Measurements from ENCODE around the gene NFATC4. TPM values are rescaled to one million over a fixed set of nuclear protein-coding genes. Genes with fewer than 3 reads are reported as not detected.

Gene NFATC4
- total RNA-seq, 1 experiment from 2014 or later, result 10.7 TPM

DNA sequence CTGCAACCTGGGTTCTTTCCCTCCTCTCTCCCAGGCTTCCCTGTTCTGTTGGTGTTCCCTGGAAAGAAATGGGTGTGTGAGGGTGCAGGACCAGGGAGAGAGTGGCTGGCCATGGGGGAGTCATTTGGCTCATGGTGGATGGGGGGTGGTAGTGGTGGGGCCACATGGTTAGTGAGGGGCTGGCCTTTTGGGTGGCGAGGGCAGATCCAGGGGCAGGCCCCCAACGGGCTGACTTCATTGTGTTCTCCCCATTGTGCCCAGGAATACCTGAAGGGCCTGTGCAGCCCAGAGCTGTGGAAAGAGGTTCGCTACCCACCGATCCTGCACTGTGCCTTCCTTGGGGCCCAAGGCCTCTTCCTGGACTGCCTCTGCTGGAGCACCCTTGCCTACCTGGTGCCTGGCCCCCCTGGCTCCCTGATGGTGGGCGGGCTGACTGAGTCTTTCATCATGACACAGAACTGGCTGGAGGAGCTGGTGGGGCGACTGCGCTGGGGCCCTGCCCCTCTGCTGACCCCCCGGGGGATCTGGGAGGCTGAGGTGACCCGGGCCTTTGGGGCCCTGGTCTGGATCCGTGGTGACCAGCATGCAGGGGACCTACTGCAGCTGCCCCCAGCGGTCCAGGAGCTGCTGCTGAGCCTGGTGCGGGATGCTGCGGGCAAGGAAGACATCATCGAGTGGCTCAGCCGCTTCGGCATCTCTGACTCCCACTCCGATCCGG is 39.8 kb downstream of the NFATC4 start:
- no peaks in the 10 kb centered on the region for H3K36me3 Mint-ChIP-seq (ENCODE audit: insufficient read depth, unreplicated experiment)
- no TSS peak for BruUV-seq (replicated peaks)
- H3K4me1 Mint-ChIP-seq (ENCODE audit: low read depth, unreplicated experiment), result no peaks in the 10 kb centered on the region
- intact Hi-C loops (cut with micrococcal nuclease; ENCODE audit: unreplicated experiment), result no loop called here
- no peak for DNase-seq
- TF ChIP-seq, protein P1, sequence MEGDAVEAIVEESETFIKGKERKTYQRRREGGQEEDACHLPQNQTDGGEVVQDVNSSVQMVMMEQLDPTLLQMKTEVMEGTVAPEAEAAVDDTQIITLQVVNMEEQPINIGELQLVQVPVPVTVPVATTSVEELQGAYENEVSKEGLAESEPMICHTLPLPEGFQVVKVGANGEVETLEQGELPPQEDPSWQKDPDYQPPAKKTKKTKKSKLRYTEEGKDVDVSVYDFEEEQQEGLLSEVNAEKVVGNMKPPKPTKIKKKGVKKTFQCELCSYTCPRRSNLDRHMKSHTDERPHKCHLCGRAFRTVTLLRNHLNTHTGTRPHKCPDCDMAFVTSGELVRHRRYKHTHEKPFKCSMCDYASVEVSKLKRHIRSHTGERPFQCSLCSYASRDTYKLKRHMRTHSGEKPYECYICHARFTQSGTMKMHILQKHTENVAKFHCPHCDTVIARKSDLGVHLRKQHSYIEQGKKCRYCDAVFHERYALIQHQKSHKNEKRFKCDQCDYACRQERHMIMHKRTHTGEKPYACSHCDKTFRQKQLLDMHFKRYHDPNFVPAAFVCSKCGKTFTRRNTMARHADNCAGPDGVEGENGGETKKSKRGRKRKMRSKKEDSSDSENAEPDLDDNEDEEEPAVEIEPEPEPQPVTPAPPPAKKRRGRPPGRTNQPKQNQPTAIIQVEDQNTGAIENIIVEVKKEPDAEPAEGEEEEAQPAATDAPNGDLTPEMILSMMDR (IDR thresholded peaks at IDR 0.05; ENCODE audit: unreplicated experiment), result no peak
- H3K27ac Mint-ChIP-seq (ENCODE audit: unreplicated experiment), result no peak overlapping the region
- no peaks in the 10 kb centered on the region for H3K9me3 Mint-ChIP-seq (ENCODE audit: low read depth, unreplicated experiment)
- CTCF ChIA-PET, result no interaction called here
- no peaks in the 10 kb centered on the region for H3K27me3 Mint-ChIP-seq (ENCODE audit: unreplicated experiment)
- no peak overlapping the region for H3K4me3 Mint-ChIP-seq (ENCODE audit: low read depth, unreplicated experiment)

DNA sequence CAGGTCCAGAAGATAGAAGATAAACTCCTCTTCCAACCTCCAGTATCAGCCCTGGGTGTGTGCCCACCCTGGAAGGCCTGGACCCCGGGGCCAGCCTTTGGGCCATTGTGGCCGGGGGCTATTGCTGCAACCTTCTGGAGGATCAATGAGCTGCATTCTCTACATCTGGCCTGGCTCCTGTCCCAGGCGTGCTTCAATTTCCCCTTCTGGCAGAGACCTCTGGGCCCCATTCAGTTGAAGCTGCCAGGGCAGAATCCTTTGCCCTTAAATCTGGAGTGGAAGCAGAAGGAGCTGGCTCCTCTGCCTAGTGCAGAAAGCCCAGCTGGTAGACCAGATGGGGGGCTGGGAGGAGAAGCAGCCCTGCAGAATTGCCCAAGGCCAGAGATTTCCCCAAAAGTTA is 40.8 kb downstream of the NFATC4 start:
- BruUV-seq (replicated peaks), result no TSS peak
- no peak for DNase-seq
- Mint-ChIP-seq H3K27me3 (ENCODE audit: unreplicated experiment) (no peaks in the 10 kb centered on the region), H3K36me3 (ENCODE audit: insufficient read depth, unreplicated experiment) (no peaks in the 10 kb centered on the region), H3K4me1 (ENCODE audit: low read depth, unreplicated experiment) (no peaks in the 10 kb centered on the region), H3K27ac (ENCODE audit: unreplicated experiment) (no peak overlapping the region), H3K9me3 (ENCODE audit: low read depth, unreplicated experiment) (no peaks in the 10 kb centered on the region), H3K4me3 (ENCODE audit: low read depth, unreplicated experiment) (no peak overlapping the region)
- CTCF ChIA-PET, result interaction anchor here (0.9 to 1.5 kb wide), 3 partner anchors 17 to 75 kb away, joined by 3 read pairs; no protein-coding TSS in a partner anchor
- intact Hi-C loops (cut with micrococcal nuclease; ENCODE audit: unreplicated experiment), result no loop called here
- TF ChIP-seq, protein P1 (IDR thresholded peaks at IDR 0.05; ENCODE audit: unreplicated experiment), result no peak

DNA sequence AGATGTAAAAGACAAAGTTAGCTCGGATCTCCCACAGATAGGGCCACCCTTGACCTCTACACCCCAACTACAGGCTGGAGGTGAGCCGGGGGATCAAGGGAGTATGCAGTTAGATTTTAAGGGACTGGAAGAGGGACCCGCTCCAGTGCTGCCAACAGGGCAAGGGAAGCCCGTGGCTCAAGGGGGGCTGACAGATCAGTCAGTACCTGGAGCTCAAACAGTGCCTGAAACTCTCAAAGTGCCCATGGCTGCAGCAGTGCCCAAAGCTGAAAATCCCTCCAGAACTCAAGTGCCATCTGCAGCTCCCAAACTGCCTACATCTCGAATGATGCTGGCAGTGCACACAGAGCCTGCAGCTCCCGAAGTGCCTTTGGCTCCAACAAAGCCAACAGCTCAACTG is 41.2 kb downstream of the NFATC4 start:
- TF ChIP-seq, protein P1 (IDR thresholded peaks at IDR 0.05; ENCODE audit: unreplicated experiment), result no peak
- CTCF ChIA-PET, result interaction anchor here (0.9 to 1.5 kb wide), 3 partner anchors 18 to 76 kb away, joined by 3 read pairs; no protein-coding TSS in a partner anchor
- intact Hi-C loops (cut with micrococcal nuclease; ENCODE audit: unreplicated experiment), result no loop called here
- BruUV-seq (replicated peaks), result no TSS peak
- no peaks in the 10 kb centered on the region for H3K27me3 Mint-ChIP-seq (ENCODE audit: unreplicated experiment)
- H3K9me3 Mint-ChIP-seq (ENCODE audit: low read depth, unreplicated experiment), result no peaks in the 10 kb centered on the region
- H3K4me3 Mint-ChIP-seq (ENCODE audit: low read depth, unreplicated experiment), result no peak overlapping the region
- H3K4me1 Mint-ChIP-seq (ENCODE audit: low read depth, unreplicated experiment), result no peaks in the 10 kb centered on the region
- no peak overlapping the region for H3K27ac Mint-ChIP-seq (ENCODE audit: unreplicated experiment)
- H3K36me3 Mint-ChIP-seq (ENCODE audit: insufficient read depth, unreplicated experiment), result no peaks in the 10 kb centered on the region
- no peak for DNase-seq

DNA sequence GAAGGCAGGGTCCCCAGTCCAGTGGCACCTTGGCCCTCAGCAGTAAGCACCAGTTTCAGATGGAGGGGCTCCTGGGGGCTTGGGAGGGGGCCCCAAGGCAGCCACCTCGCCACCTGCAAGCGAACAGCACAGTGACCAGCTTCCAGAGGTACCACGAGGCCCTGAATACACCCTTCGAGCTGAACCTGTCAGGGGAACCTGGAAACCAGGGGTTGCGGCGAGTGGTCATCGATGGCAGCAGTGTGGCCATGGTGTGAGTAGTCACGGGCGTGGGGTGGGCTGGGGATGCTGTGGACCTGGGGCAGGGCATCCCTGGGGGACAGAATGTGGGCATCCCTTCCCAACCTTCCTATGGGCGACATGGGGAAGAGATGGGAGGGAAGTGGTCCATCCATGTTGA is 42.0 kb downstream of the NFATC4 start:
- TF ChIP-seq, protein P1 (IDR thresholded peaks at IDR 0.05; ENCODE audit: unreplicated experiment), result no peak
- no TSS peak for BruUV-seq (replicated peaks)
- Mint-ChIP-seq H3K36me3 (ENCODE audit: insufficient read depth, unreplicated experiment) (no peaks in the 10 kb centered on the region), H3K27ac (ENCODE audit: unreplicated experiment) (no peak overlapping the region), H3K4me1 (ENCODE audit: low read depth, unreplicated experiment) (no peaks in the 10 kb centered on the region), H3K9me3 (ENCODE audit: low read depth, unreplicated experiment) (no peaks in the 10 kb centered on the region), H3K4me3 (ENCODE audit: low read depth, unreplicated experiment) (no peak overlapping the region), H3K27me3 (ENCODE audit: unreplicated experiment) (no peaks in the 10 kb centered on the region)
- CTCF ChIA-PET, result interaction anchor here (1.3 to 1.5 kb wide), 2 partner anchors 27 to 76 kb away, joined by 3 read pairs; no protein-coding TSS in a partner anchor
- DNase-seq, result no peak
- intact Hi-C loops (cut with micrococcal nuclease; ENCODE audit: unreplicated experiment), result no loop called here
